Measurements from ENCODE around the gene SLC10A4.

DNA sequence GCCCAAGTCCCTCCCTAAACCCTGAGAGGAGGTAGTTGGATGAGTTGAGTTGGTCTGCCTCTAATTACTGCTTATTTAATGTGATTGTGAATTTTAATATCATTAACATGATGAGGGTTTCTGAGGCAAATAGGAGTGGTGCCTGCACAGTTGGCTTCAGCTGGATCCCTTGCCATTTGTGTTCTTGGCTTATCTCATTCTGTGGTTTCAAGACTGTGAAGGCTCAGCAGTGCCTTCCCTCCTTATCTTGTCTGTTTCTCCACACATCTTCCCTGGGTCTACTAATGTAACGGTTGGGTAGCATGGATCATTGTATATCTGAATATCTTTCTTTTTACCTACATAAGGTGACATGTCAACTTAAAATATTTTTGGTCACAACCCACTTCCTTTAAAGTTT is 1.6 kb upstream of the SLC10A4 start:
- TF ChIP-seq MED8 (CRISPR knock-in tag; IDR thresholded peaks at IDR 0.05; ENCODE audit: insufficient replicate concordance) (no peak), NFATC3 (CRISPR knock-in tag; IDR thresholded peaks at IDR 0.05) (no peak), ETV6 (CRISPR knock-in tag; conservative IDR thresholded peaks at IDR 0.05) (no peak), SKI (IDR thresholded peaks at IDR 0.05; ENCODE audit: partially characterized antibody) (no peak), SMYD3 (CRISPR knock-in tag; IDR thresholded peaks at IDR 0.05) (no peak), THAP11 (CRISPR knock-in tag; IDR thresholded peaks at IDR 0.05) (no peak), CTCF (CRISPR knock-in tag; IDR thresholded peaks at IDR 0.05) (no peak)

Data from HepG2 (cell line).